ENCODE measurements around the gene PIGS.

PIGS gene

GRCh38 chr17:28575126-28575795 lies 3.9 kb upstream of the PIGS start:
- TF ChIP-seq POLR2A (IDR thresholded peaks at IDR 0.05; ENCODE audit: extremely low read depth, insufficient read length) (no peak), MYC (IDR thresholded peaks at IDR 0.05; ENCODE audit: low read depth, low read length) (no peak)
- TF ChIP-seq, protein P1, sequence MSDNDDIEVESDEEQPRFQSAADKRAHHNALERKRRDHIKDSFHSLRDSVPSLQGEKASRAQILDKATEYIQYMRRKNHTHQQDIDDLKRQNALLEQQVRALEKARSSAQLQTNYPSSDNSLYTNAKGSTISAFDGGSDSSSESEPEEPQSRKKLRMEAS (IDR thresholded peaks at IDR 0.05; ENCODE audit: low read depth, low read length): no peak
- TF ChIP-seq, protein P2, sequence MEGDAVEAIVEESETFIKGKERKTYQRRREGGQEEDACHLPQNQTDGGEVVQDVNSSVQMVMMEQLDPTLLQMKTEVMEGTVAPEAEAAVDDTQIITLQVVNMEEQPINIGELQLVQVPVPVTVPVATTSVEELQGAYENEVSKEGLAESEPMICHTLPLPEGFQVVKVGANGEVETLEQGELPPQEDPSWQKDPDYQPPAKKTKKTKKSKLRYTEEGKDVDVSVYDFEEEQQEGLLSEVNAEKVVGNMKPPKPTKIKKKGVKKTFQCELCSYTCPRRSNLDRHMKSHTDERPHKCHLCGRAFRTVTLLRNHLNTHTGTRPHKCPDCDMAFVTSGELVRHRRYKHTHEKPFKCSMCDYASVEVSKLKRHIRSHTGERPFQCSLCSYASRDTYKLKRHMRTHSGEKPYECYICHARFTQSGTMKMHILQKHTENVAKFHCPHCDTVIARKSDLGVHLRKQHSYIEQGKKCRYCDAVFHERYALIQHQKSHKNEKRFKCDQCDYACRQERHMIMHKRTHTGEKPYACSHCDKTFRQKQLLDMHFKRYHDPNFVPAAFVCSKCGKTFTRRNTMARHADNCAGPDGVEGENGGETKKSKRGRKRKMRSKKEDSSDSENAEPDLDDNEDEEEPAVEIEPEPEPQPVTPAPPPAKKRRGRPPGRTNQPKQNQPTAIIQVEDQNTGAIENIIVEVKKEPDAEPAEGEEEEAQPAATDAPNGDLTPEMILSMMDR (IDR thresholded peaks at IDR 0.05; ENCODE audit: low read depth, low read length): no peak
- DNase-seq (ENCODE audit: low read depth): no peak
- no peak overlapping the region for H3K4me3 ChIP-seq (ENCODE audit: low read depth, low read length)

DNA sequence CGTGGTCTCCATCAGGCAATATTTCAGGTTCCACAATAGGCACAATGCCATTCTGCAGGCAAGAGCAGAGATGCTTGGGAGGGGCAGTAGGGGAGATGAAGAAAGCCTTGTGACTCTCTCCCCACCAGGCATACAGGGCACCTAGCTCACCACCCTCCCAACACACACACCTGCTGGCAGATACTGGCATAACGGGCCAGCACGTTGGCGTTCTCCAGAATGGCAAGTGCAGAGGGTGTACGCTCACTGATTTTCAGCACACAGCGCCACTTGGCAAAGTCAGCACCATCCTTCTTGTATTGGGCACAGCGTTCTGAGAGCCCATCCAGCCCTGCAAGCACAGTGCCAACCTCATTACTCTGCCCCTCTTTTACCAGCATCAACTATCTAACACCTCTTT lies 3.2 kb upstream of the PIGS start:
- DNase-seq (ENCODE audit: low read depth): no peak
- TF ChIP-seq POLR2A (IDR thresholded peaks at IDR 0.05; ENCODE audit: extremely low read depth, insufficient read length) (no peak), MYC (IDR thresholded peaks at IDR 0.05; ENCODE audit: low read depth, low read length) (no peak)
- TF ChIP-seq, protein P2 (IDR thresholded peaks at IDR 0.05; ENCODE audit: low read depth, low read length): no peak
- TF ChIP-seq, protein P1 (IDR thresholded peaks at IDR 0.05; ENCODE audit: low read depth, low read length): no peak
- H3K4me3 ChIP-seq (ENCODE audit: low read depth, low read length): no peak overlapping the region

- TF ChIP-seq, protein P1 (IDR thresholded peaks at IDR 0.05; ENCODE audit: low read depth, low read length): no peak
- TF ChIP-seq POLR2A (IDR thresholded peaks at IDR 0.05; ENCODE audit: extremely low read depth, insufficient read length) (no peak), MYC (IDR thresholded peaks at IDR 0.05; ENCODE audit: low read depth, low read length) (no peak)
- TF ChIP-seq, protein P2 (IDR thresholded peaks at IDR 0.05; ENCODE audit: low read depth, low read length): no peak
- no peak for DNase-seq (ENCODE audit: low read depth)
- no peak overlapping the region for H3K4me3 ChIP-seq (ENCODE audit: low read depth, low read length)
Observed at GRCh38 chr17:28573966-28574480, 2.7 kb upstream of the PIGS start.

DNA sequence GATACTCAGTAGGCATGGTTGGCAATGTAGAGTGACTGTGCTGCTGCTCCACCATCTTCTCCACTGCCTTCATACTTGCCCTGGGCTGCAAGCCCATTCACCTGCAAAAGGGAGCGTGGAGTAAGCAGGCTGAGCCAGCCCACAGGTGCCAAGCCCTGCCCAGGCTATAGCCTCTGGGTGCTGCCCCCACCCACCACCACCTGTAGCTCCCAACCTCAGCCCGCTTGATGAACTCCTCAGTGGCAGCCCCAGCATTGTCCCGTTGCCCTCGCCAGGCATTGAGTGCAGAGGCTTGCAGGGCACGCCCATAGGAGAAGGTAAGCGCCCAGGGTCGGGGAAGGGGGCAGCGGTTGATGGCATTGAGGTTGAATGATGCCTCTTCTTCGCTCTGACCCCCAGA lies 2.2 kb upstream of the PIGS start:
- no peak for DNase-seq (ENCODE audit: low read depth)
- TF ChIP-seq, protein P1 (IDR thresholded peaks at IDR 0.05; ENCODE audit: low read depth, low read length): no peak
- TF ChIP-seq MYC (IDR thresholded peaks at IDR 0.05; ENCODE audit: low read depth, low read length) (no peak), POLR2A (IDR thresholded peaks at IDR 0.05; ENCODE audit: extremely low read depth, insufficient read length) (no peak)
- TF ChIP-seq, protein P2 (IDR thresholded peaks at IDR 0.05; ENCODE audit: low read depth, low read length): no peak
- H3K4me3 ChIP-seq (ENCODE audit: low read depth, low read length): no peak overlapping the region

DNA sequence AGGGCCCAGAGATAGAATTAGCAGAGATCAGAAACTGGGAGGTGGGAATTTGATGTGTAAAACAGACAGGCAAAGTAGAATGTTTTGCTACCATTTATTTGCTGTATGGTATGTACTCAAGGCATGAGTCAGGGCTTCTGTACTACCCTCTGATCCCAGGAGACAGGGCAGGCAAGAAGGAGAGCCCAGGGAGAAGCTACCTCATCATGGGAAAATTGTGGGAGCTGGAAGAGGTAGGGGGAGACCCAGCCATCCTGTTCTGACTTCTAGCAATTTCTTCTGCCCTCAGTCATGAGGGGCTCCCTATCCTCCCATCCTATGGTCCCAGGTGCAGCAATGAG lies 1.7 kb upstream of the PIGS start:
- DNase-seq (ENCODE audit: low read depth): no peak
- no peak for TF ChIP-seq MYC (IDR thresholded peaks at IDR 0.05; ENCODE audit: low read depth, low read length)
- TF ChIP-seq, protein P1 (IDR thresholded peaks at IDR 0.05; ENCODE audit: low read depth, low read length): no peak
- TF ChIP-seq, protein P2 (IDR thresholded peaks at IDR 0.05; ENCODE audit: low read depth, low read length): no peak
- no peak for TF ChIP-seq POLR2A (IDR thresholded peaks at IDR 0.05; ENCODE audit: extremely low read depth, insufficient read length)
- no peak overlapping the region for H3K4me3 ChIP-seq (ENCODE audit: low read depth, low read length)

Measured in NB4 (cell line).